ENCODE data around the gene ARHGEF10L.

Gene ARHGEF10L

GRCh38 chr1:17612831-17613230 is 73.3 kb downstream of the ARHGEF10L start:
- no peak overlapping the region for H3K27ac ChIP-seq (ENCODE audit: extremely low read depth, low read depth, low read length)
- no peaks in the 10 kb centered on the region for H3K36me3 ChIP-seq (ENCODE audit: control insufficient read depth in 2 of 2, insufficient read depth in 1 of 2, low read length in 2 of 2)
- no peak for TF ChIP-seq MEIS1 (CRISPR knock-in tag; IDR thresholded peaks at IDR 0.05; ENCODE audit: borderline replicate concordance)
- no peak for TF ChIP-seq YY2 (tag by site-specific recombination; IDR thresholded peaks at IDR 0.05)
- TF ChIP-seq BCL11A (tag by site-specific recombination; IDR thresholded peaks at IDR 0.05; ENCODE audit: low read depth) = no peak
- no peak for TF ChIP-seq ZNF585B (tag by site-specific recombination; IDR thresholded peaks at IDR 0.05)
- no peak for TF ChIP-seq ZNF658 (tag by site-specific recombination; IDR thresholded peaks at IDR 0.05)
- TF ChIP-seq, protein P1, sequence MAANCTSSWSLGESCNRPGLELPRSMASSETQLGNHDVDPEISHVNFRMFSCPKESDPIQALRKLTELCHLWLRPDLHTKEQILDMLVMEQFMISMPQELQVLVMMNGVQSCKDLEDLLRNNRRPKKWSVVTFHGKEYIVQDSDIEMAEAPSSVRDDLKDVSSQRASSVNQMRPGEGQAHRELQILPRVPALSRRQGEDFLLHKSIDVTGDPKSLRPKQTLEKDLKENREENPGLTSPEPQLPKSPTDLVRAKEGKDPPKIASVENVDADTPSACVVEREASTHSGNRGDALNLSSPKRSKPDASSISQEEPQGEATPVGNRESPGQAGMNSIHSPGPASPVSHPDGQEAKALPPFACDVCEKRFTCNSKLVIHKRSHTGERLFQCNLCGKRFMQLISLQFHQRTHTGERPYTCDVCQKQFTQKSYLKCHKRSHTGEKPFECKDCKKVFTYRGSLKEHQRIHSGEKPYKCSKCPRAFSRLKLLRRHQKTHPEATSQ (tag by site-specific recombination; IDR thresholded peaks at IDR 0.05) = no peak
- TF ChIP-seq ZNF791 (tag by site-specific recombination; IDR thresholded peaks at IDR 0.05) = no peak
- TF ChIP-seq ZBTB7A (tag by site-specific recombination; IDR thresholded peaks at IDR 0.05; ENCODE audit: low read depth) = no peak
- TF ChIP-seq ZNF280D (tag by site-specific recombination; IDR thresholded peaks at IDR 0.05) = no peak
- no peak for TF ChIP-seq ZNF366 (tag by site-specific recombination; conservative IDR thresholded peaks at IDR 0.05)
- no peak for TF ChIP-seq GLI4 (tag by site-specific recombination; IDR thresholded peaks at IDR 0.05)
- no peak for TF ChIP-seq ZNF548 (tag by site-specific recombination; IDR thresholded peaks at IDR 0.05)
- TF ChIP-seq ZNF660 (tag by site-specific recombination; IDR thresholded peaks at IDR 0.05) = no peak
- no peak for TF ChIP-seq PATZ1 (tag by site-specific recombination; IDR thresholded peaks at IDR 0.05)
- TF ChIP-seq PRDM1 (tag by site-specific recombination; IDR thresholded peaks at IDR 0.05) = no peak
- H3K9me3 ChIP-seq (ENCODE audit: control insufficient read depth, insufficient read depth, low read depth, low read length) = no peaks in the 10 kb centered on the region
- H3K4me1 ChIP-seq (ENCODE audit: control insufficient read depth, insufficient read depth, low read length) = no peaks in the 10 kb centered on the region
- POLR2A ChIA-PET = no interaction called here
- no peak overlapping the region for H3K4me3 ChIP-seq (ENCODE audit: low read depth, low read length)
- CTCF ChIA-PET = interaction anchor here (0.8 to 9.3 kb wide), 4 partner anchors 40 to 111 kb away, joined by 3 to 250 read pairs (median 8); no protein-coding TSS in a partner anchor

- H3K27ac ChIP-seq (ENCODE audit: extremely low read depth, low read depth, low read length) = no peak overlapping the region
These were observed 75.1 kb downstream of the ARHGEF10L start for GRCh38 chr1:17614586-17614985.

More at GRCh38 chr1:17614586-17614985, 75.1 kb downstream of the ARHGEF10L start:
- no peak overlapping the region for H3K4me3 ChIP-seq (ENCODE audit: low read depth, low read length)
- CTCF ChIA-PET = interaction anchor here (0.6 to 3.0 kb wide), 4 partner anchors 8 to 215 kb away, joined by 3 to 11 read pairs (median 4); no protein-coding TSS in a partner anchor
- POLR2A ChIA-PET = no interaction called here
- no peaks in the 10 kb centered on the region for H3K9me3 ChIP-seq (ENCODE audit: control insufficient read depth, insufficient read depth, low read depth, low read length)
- TF ChIP-seq EGR2 (tag by site-specific recombination; IDR thresholded peaks at IDR 0.05; ENCODE audit: low read depth) = no peak
- TF ChIP-seq ZNF692 (tag by site-specific recombination; IDR thresholded peaks at IDR 0.05) = no peak
- TF ChIP-seq, protein P2, sequence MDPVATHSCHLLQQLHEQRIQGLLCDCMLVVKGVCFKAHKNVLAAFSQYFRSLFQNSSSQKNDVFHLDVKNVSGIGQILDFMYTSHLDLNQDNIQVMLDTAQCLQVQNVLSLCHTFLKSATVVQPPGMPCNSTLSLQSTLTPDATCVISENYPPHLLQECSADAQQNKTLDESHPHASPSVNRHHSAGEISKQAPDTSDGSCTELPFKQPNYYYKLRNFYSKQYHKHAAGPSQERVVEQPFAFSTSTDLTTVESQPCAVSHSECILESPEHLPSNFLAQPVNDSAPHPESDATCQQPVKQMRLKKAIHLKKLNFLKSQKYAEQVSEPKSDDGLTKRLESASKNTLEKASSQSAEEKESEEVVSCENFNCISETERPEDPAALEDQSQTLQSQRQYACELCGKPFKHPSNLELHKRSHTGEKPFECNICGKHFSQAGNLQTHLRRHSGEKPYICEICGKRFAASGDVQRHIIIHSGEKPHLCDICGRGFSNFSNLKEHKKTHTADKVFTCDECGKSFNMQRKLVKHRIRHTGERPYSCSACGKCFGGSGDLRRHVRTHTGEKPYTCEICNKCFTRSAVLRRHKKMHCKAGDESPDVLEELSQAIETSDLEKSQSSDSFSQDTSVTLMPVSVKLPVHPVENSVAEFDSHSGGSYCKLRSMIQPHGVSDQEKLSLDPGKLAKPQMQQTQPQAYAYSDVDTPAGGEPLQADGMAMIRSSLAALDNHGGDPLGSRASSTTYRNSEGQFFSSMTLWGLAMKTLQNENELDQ (tag by site-specific recombination; IDR thresholded peaks at IDR 0.05; ENCODE audit: low read depth) = no peak
- TF ChIP-seq ZNF658 (tag by site-specific recombination; IDR thresholded peaks at IDR 0.05) = no peak
- no peak for TF ChIP-seq SETDB1 (IDR thresholded peaks at IDR 0.05; ENCODE audit: insufficient read length, low read length)
- TF ChIP-seq, protein P3, sequence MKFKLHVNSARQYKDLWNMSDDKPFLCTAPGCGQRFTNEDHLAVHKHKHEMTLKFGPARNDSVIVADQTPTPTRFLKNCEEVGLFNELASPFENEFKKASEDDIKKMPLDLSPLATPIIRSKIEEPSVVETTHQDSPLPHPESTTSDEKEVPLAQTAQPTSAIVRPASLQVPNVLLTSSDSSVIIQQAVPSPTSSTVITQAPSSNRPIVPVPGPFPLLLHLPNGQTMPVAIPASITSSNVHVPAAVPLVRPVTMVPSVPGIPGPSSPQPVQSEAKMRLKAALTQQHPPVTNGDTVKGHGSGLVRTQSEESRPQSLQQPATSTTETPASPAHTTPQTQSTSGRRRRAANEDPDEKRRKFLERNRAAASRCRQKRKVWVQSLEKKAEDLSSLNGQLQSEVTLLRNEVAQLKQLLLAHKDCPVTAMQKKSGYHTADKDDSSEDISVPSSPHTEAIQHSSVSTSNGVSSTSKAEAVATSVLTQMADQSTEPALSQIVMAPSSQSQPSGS (tag by site-specific recombination; IDR thresholded peaks at IDR 0.05; ENCODE audit: low read depth) = no peak
- TF ChIP-seq ZBTB20 (tag by site-specific recombination; IDR thresholded peaks at IDR 0.05) = no peak
- H3K36me3 ChIP-seq (ENCODE audit: control insufficient read depth in 2 of 2, insufficient read depth in 1 of 2, low read length in 2 of 2) = no peaks in the 10 kb centered on the region
- H3K4me1 ChIP-seq (ENCODE audit: control insufficient read depth, insufficient read depth, low read length) = no peaks in the 10 kb centered on the region
